Measurements from ENCODE around the gene METTL16. TPM values are rescaled to one million over a fixed set of nuclear protein-coding genes. Genes with fewer than 3 reads are reported as not detected.
"Not testable (repeated sequence)": the region's sequence is repeated elsewhere in the genome, so short reads cannot be mapped to it uniquely, and the experiment has no call there.

The METTL16 gene
- total RNA-seq, 1 experiment from 2014 or later: 34.7 TPM

- DNase-seq (ENCODE audit: low spot score): no peak
These were observed 8.7 kb downstream of the METTL16 start for GRCh38 chr17:2502871-2503580.

- peak; percentile 31 for DNase-seq (ENCODE audit: low spot score)
These were observed 11.2 kb downstream of the METTL16 start for GRCh38 chr17:2500446-2500845.

- DNase-seq (ENCODE audit: low spot score): not testable (repeated sequence)
These were observed 22.4 kb downstream of the METTL16 start for GRCh38 chr17:2489286-2489685.

GRCh38 chr17:2487306-2487705, 24.4 kb downstream of the METTL16 start:
- DNase-seq (ENCODE audit: low spot score): no peak

- DNase-seq (ENCODE audit: low spot score): not testable (repeated sequence)
These were observed 25.0 kb downstream of the METTL16 start for GRCh38 chr17:2486709-2487108.

- no peak for DNase-seq (ENCODE audit: low spot score)
These were observed 25.7 kb downstream of the METTL16 start for GRCh38 chr17:2485970-2486369.

- DNase-seq (ENCODE audit: low spot score): no peak
These were observed 26.1 kb downstream of the METTL16 start for GRCh38 chr17:2485543-2485942.

GRCh38 chr17:2484876-2485275, 26.8 kb downstream of the METTL16 start:
- DNase-seq (ENCODE audit: low spot score): no peak

GRCh38 chr17:2483084-2483483, 28.6 kb downstream of the METTL16 start:
- no peak for DNase-seq (ENCODE audit: low spot score)

GRCh38 chr17:2482218-2482617, 29.5 kb downstream of the METTL16 start:
- DNase-seq (ENCODE audit: low spot score): no peak

- DNase-seq (ENCODE audit: low spot score): no peak
These were observed 29.9 kb downstream of the METTL16 start for GRCh38 chr17:2481760-2482159.

GRCh38 chr17:2478458-2478857, 33.2 kb downstream of the METTL16 start:
- no peak for DNase-seq (ENCODE audit: low spot score)

- DNase-seq (ENCODE audit: low spot score): no peak
These were observed 36.6 kb downstream of the METTL16 start for GRCh38 chr17:2475056-2475455.

GRCh38 chr17:2474371-2474770, 37.3 kb downstream of the METTL16 start:
- no peak for DNase-seq (ENCODE audit: low spot score)

- DNase-seq (ENCODE audit: low spot score): no peak
These were observed 43.4 kb downstream of the METTL16 start for GRCh38 chr17:2468270-2468669.

GRCh38 chr17:2466931-2467330, 44.8 kb downstream of the METTL16 start:
- no peak for DNase-seq (ENCODE audit: low spot score)

GRCh38 chr17:2462481-2462880, 49.2 kb downstream of the METTL16 start:
- no peak for DNase-seq (ENCODE audit: low spot score)

GRCh38 chr17:2459917-2460271, 51.8 kb downstream of the METTL16 start:
- DNase-seq (ENCODE audit: low spot score): no peak

- DNase-seq (ENCODE audit: low spot score): no peak
These were observed 53.8 kb downstream of the METTL16 start for GRCh38 chr17:2457913-2458312.

- no peak for DNase-seq (ENCODE audit: low spot score)
These were observed 55.2 kb downstream of the METTL16 start for GRCh38 chr17:2456475-2456874.

GRCh38 chr17:2455956-2456355, 55.7 kb downstream of the METTL16 start:
- no peak for DNase-seq (ENCODE audit: low spot score)

GRCh38 chr17:2453866-2454265, 57.8 kb downstream of the METTL16 start:
- no peak for DNase-seq (ENCODE audit: low spot score)

- DNase-seq (ENCODE audit: low spot score): no peak
These were observed 58.4 kb downstream of the METTL16 start for GRCh38 chr17:2453325-2453724.

GRCh38 chr17:2452216-2452750, 59.4 kb downstream of the METTL16 start:
- no peak for DNase-seq (ENCODE audit: low spot score)
